Panc1 (cell line): Measurements from ENCODE around the gene TNFRSF1B. TPM values are rescaled to one million over a fixed set of nuclear protein-coding genes. Genes with fewer than 3 reads are reported as not detected.

Experiments used
- ATAC-seq: fragments of 200-7000 bp; cut with Tn5 transposase; 2 replicates; pipeline ENCODE4 v1.9.1; 2020; ENCODE audit warnings: mild to moderate bottlenecking, moderate library complexity
- BruUV-seq: library from RNA; stranded (reverse); fragments of 400-500 nt; replicated peaks from 2 replicates; lab custom pipeline; 2021; lab: Mats Ljungman, UMichigan
- CTCF ChIA-PET: fragments of 300-600 bp; sonication (Branson Sonifier 250); formaldehyde crosslinking; loops from one replicate; lab custom pipeline; 2022; ENCODE audit warnings: antibody characterized with exemption; lab: Charles Lee
- POLR2A ChIA-PET: fragments of 300-600 bp; sonication (Branson Sonifier 250); formaldehyde crosslinking; loops from one replicate; lab custom pipeline; 2022; ENCODE audit warnings: antibody characterized with exemption; lab: Charles Lee
- DNase-seq: peaks from one replicate; pipeline ENCODE4 v3.0.0-alpha.2; 2010; ENCODE audit warnings: low read depth, low spot score
- H3K27ac ChIP-seq: 2 replicates; pipeline ENCODE4 v1.5.1; 2011; ENCODE audit warnings: mild to moderate bottlenecking, low read length, inconsistent platforms
- H3K27me3 ChIP-seq: fragments of 200-500 bp; sonication (Bioruptor generic); 2 replicates; pipeline ENCODE4 v1.6.0; 2014; ENCODE audit warnings: low read length, inconsistent platforms; ENCODE audit not compliant: control insufficient read depth, insufficient read depth
- H3K36me3 ChIP-seq: fragments of 200-500 bp; sonication (Bioruptor generic); 2 replicates; pipeline ENCODE4 v1.5.1; 2014; ENCODE audit warnings: inconsistent platforms, mild to moderate bottlenecking, low read length, moderate library complexity; ENCODE audit not compliant: control insufficient read depth, insufficient read depth
- H3K4me1 ChIP-seq: 2 replicates; pipeline ENCODE4 v1.5.1; 2011; ENCODE audit warnings: inconsistent platforms, mild to moderate bottlenecking, low read length, moderate library complexity; ENCODE audit not compliant: control insufficient read depth, insufficient read depth
- H3K4me3 ChIP-seq, 2 experiments: 2 replicates each; pipeline ENCODE4 v1.5.1; 2011 to 2012; ENCODE audit warnings: low read depth in 2 of 2, low read length in 2 of 2, mild to moderate bottlenecking in 2 of 2, inconsistent platforms in 1 of 2, moderate library complexity in 1 of 2
- H3K9me3 ChIP-seq: fragments of 200-500 bp; sonication (Bioruptor generic); 2 replicates; pipeline ENCODE4 v1.5.1; 2014; ENCODE audit warnings: low read depth, mild to moderate bottlenecking, inconsistent platforms, low read length, moderate library complexity; ENCODE audit not compliant: control insufficient read depth, insufficient read depth
- CTCF ChIP-seq: fragments of 450-650 bp; IDR thresholded peaks from 2 replicates; pipeline ENCODE4 v1.5.1; 2017; ENCODE audit warnings: mild to moderate bottlenecking
- POLR2AphosphoS5 ChIP-seq: IDR thresholded peaks from 2 replicates; pipeline ENCODE4 v1.6.1; 2012; ENCODE audit warnings: mild to moderate bottlenecking, low read depth, low read length, moderate library complexity
- REST ChIP-seq, 2 experiments: IDR thresholded peaks; 2 replicates each; pipeline ENCODE4 v1.6.1; 2011 to 2012; ENCODE audit warnings: low read depth in 2 of 2, control low read depth in 1 of 2, low read length in 1 of 2, mild to moderate bottlenecking in 1 of 2, moderate library complexity in 1 of 2; ENCODE audit not compliant: insufficient read depth in 1 of 2
- SIN3A ChIP-seq: IDR thresholded peaks from 2 replicates; pipeline ENCODE4 v1.6.1; 2012; ENCODE audit warnings: low read depth, mild to moderate bottlenecking, low read length, moderate library complexity, borderline replicate concordance; ENCODE audit not compliant: insufficient read depth
- TCF7L2 ChIP-seq: IDR thresholded peaks from 2 replicates; pipeline ENCODE4 v1.6.1; 2011; ENCODE audit warnings: mild to moderate bottlenecking, low read depth, low read length, inconsistent platforms
- in situ Hi-C: cut with HindIII; loops from 2 replicates; pipeline ENCODE4 v1.10.0; 2016; ENCODE audit warnings: low sequenced_read_pairs, low pct_unique_long_range_greater_than_20kb
- intact Hi-C: fragments of 100-400 bp; cut with micrococcal nuclease; formaldehyde crosslinking; loops from one replicate; pipeline ENCODE4 v1.10.0; 2022; ENCODE audit not compliant: unreplicated experiment
- total RNA-seq: library from RNA; stranded (reverse); gene quantifications from one replicate; pipeline ENCODE4 v1.2.1, GENCODE V29; 2021; ENCODE audit not compliant: unreplicated experiment

The TNFRSF1B gene
- total RNA-seq, 1 experiment from 2014 or later = 18.8 TPM

- POLR2A ChIA-PET = interaction anchor here (0.5 kb wide), 1 partner anchor 1733 kb away, joined by 3 read pairs; no protein-coding TSS in a partner anchor
- Histone ChIP-seq H3K9me3 (no peaks in the 10 kb centered on the region), H3K27ac (peak overlapping the region; percentile 51; the same call in 1 of the 2 replicates), H3K4me1 (peaks cover 7% of the 10 kb centered on the region), H3K4me3 (no peak overlapping the region), H3K36me3 (no peaks in the 10 kb centered on the region), H3K27me3 (no peaks in the 10 kb centered on the region)
- no peak for ATAC-seq
- intact Hi-C loops = no loop called here
- CTCF ChIA-PET = no interaction called here
- TF ChIP-seq REST (IDR thresholded peaks at IDR 0.05; ENCODE audit: insufficient read depth in 1 of 2, low read depth in 2 of 2, low read length in 1 of 2) = no peak
- no peak for TF ChIP-seq SIN3A
- no peak for TF ChIP-seq POLR2AphosphoS5
- no peak for TF ChIP-seq CTCF
- no peak for TF ChIP-seq TCF7L2
- in situ Hi-C loops = no loop called here
- DNase-seq = no peak
- BruUV-seq = no TSS peak
Measured at GRCh38 chr1:12138196-12139168, 28.3 kb upstream of the TNFRSF1B start.

GRCh38 chr1:12140016-12140415 lies 26.8 kb upstream of the TNFRSF1B start:
- no TSS peak for BruUV-seq
- no peak overlapping the region for H3K4me3 ChIP-seq
- TF ChIP-seq POLR2AphosphoS5 = no peak
- TF ChIP-seq REST (IDR thresholded peaks at IDR 0.05; ENCODE audit: insufficient read depth in 1 of 2, low read depth in 2 of 2, low read length in 1 of 2) = no peak
- TF ChIP-seq TCF7L2 = no peak
- no peak for TF ChIP-seq SIN3A
- no peak for TF ChIP-seq CTCF
- no peaks in the 10 kb centered on the region for H3K36me3 ChIP-seq
- POLR2A ChIA-PET = no interaction called here
- no peak for DNase-seq
- intact Hi-C loops (no loop called here), in situ Hi-C loops (no loop called here)
- CTCF ChIA-PET = no interaction called here
- no peaks in the 10 kb centered on the region for H3K27me3 ChIP-seq
- no peak overlapping the region for H3K27ac ChIP-seq
- no peaks in the 10 kb centered on the region for H3K9me3 ChIP-seq
- H3K4me1 ChIP-seq = peaks cover 12% of the 10 kb centered on the region
- no peak for ATAC-seq
